Liver (tissue), 9 donors: ENCODE measurements around the gene RIT2. TPM values are rescaled to one million over a fixed set of nuclear protein-coding genes. Genes with fewer than 3 reads are reported as not detected.

Experiments used
- DNase-seq: peaks from one replicate; pipeline ENCODE4 v3.0.0-alpha.2; 2017; ENCODE audit warnings: low spot score
- H3K27ac ChIP-seq, 2 donors: one replicate each; pipeline ENCODE4 v1.7.0; 2013; ENCODE audit warnings: inconsistent platforms in 2 of 2, low read length in 2 of 2, control low read depth in 1 of 2, low read depth in 1 of 2, mild to moderate bottlenecking in 1 of 2
- H3K27me3 ChIP-seq, 4 donors: one replicate each; pipeline versions ENCODE4 v1.6.1 to v1.7.0; 2013; ENCODE audit warnings: low read length in 3 of 4, inconsistent platforms in 1 of 4, mild to moderate bottlenecking in 1 of 4, moderate library complexity in 1 of 4; ENCODE audit not compliant: control insufficient read depth in 4 of 4, insufficient read depth in 4 of 4
- H3K36me3 ChIP-seq, 4 donors: one replicate each; pipeline versions ENCODE4 v1.6.1 to v1.7.0; 2013; ENCODE audit warnings: low read length in 3 of 4, mild to moderate bottlenecking in 3 of 4, low read depth in 1 of 4, moderate library complexity in 1 of 4; ENCODE audit not compliant: control insufficient read depth in 4 of 4, insufficient read depth in 3 of 4
- H3K4me1 ChIP-seq, 4 donors: one replicate each; pipeline versions ENCODE4 v1.6.1 to v1.7.0; 2013; ENCODE audit warnings: low read length in 3 of 4, mild to moderate bottlenecking in 3 of 4, moderate library complexity in 1 of 4; ENCODE audit not compliant: control insufficient read depth in 4 of 4, insufficient read depth in 4 of 4
- H3K4me3 ChIP-seq, 3 donors: one replicate each; pipeline versions ENCODE4 v1.6.1 to v1.7.0; 2013; ENCODE audit warnings: low read length in 3 of 3, control low read depth in 1 of 3, low read depth in 1 of 3, mild to moderate bottlenecking in 1 of 3
- H3K9ac ChIP-seq, 2 donors: one replicate each; pipeline ENCODE4 v1.7.0; 2013; ENCODE audit warnings: low read length in 2 of 2, mild to moderate bottlenecking in 2 of 2, moderate library complexity in 2 of 2, control low read depth in 1 of 2, low read depth in 1 of 2
- H3K9me3 ChIP-seq, 4 donors: one replicate each; pipeline versions ENCODE4 v1.6.1 to v1.7.0; 2013; ENCODE audit warnings: low read length in 3 of 4; ENCODE audit not compliant: control insufficient read depth in 4 of 4
- ATF3 ChIP-seq: IDR thresholded peaks from 2 replicates; pipeline ENCODE4 v1.6.1; 2016; ENCODE audit warnings: antibody characterized with exemption
- CTCF ChIP-seq: fragments of 150-350 bp; IDR thresholded peaks from 2 replicates; pipeline ENCODE4 v1.5.1; 2017; ENCODE audit warnings: improper control_type of control experiment, low read depth, low read length; ENCODE audit not compliant: missing input control
- EGR1 ChIP-seq, 2 donors: IDR thresholded peaks; 2 replicates each; pipeline ENCODE4 v1.6.1; 2016 to 2018; ENCODE audit warnings: antibody characterized with exemption in 2 of 2, low read depth in 2 of 2
- FOXA1 ChIP-seq: IDR thresholded peaks from 2 replicates; pipeline ENCODE4 v1.6.1; 2016; ENCODE audit warnings: antibody characterized with exemption
- FOXA2 ChIP-seq: IDR thresholded peaks from 2 replicates; pipeline ENCODE4 v1.6.1; 2016; ENCODE audit warnings: antibody characterized with exemption
- GABPA ChIP-seq, 2 donors: IDR thresholded peaks in 1 of 2; conservative IDR thresholded peaks in 1 of 2; 2 replicates each; pipeline ENCODE4 v1.6.1; 2016; ENCODE audit warnings: antibody characterized with exemption in 2 of 2, mild to moderate bottlenecking in 1 of 2, moderate library complexity in 1 of 2
- HNF4A ChIP-seq, 2 donors: conservative IDR thresholded peaks; 2 replicates each; pipeline ENCODE4 v1.6.1; 2016; ENCODE audit warnings: antibody characterized with exemption in 2 of 2, mild to moderate bottlenecking in 2 of 2
- HNF4G ChIP-seq: IDR thresholded peaks from 2 replicates; pipeline ENCODE4 v1.6.1; 2016; ENCODE audit warnings: antibody characterized with exemption
- JUND ChIP-seq, 2 donors: IDR thresholded peaks; 2 replicates each; pipeline ENCODE4 v1.6.1; 2016; ENCODE audit warnings: antibody characterized with exemption in 2 of 2
- NR2F2 ChIP-seq: IDR thresholded peaks from 2 replicates; pipeline ENCODE4 v1.6.1; 2016; ENCODE audit warnings: antibody characterized with exemption
- RAD21 ChIP-seq, 2 donors: IDR thresholded peaks; 2 replicates each; pipeline ENCODE4 v1.6.1; 2016; ENCODE audit warnings: antibody characterized with exemption in 2 of 2, mild to moderate bottlenecking in 2 of 2
- RXRA ChIP-seq, 2 donors: IDR thresholded peaks; 2 replicates each; pipeline ENCODE4 v1.6.1; 2017 to 2018; ENCODE audit warnings: antibody characterized with exemption in 2 of 2, mild to moderate bottlenecking in 1 of 2
- SP1 ChIP-seq: IDR thresholded peaks from 2 replicates; pipeline ENCODE4 v1.6.1; 2018; ENCODE audit warnings: antibody characterized with exemption, mild to moderate bottlenecking
- TAF1 ChIP-seq: conservative IDR thresholded peaks from 2 replicates; pipeline ENCODE4 v1.6.1; 2016; ENCODE audit warnings: antibody characterized with exemption, mild to moderate bottlenecking
- YY1 ChIP-seq: IDR thresholded peaks from 2 replicates; pipeline ENCODE4 v1.6.1; 2016; ENCODE audit warnings: antibody characterized with exemption, mild to moderate bottlenecking
- ZBTB33 ChIP-seq: IDR thresholded peaks from 2 replicates; pipeline ENCODE4 v1.6.1; 2016; ENCODE audit warnings: antibody characterized with exemption
- WGBS: extraction: QIAGEN DNeasy Blood & Tissue Kit; methylation state at CpG from one replicate; pipeline ENCODE4 v1.1.7; 2013; 5-methylcytosine and 5-hydroxymethylcytosine counted together
- polyA plus RNA-seq, 2 donors: library from polyadenylated mRNA; stranded (reverse) in 1 of 2; unstranded in 1 of 2; fragments of 200-250 nt in 1 of 2; fragments of >200 nt in 1 of 2; fragmentation: Nextera tagmentation in 1 of 2; extraction: Ambion mirVana in 1 of 2; gene quantifications; one replicate each; pipeline versions ENCODE4 v1.2.1 to v1.2.3, GENCODE V29; 2013 to 2015
- total RNA-seq, 2 donors: library from RNA; depleted of rRNA; stranded (reverse); fragments of >200 nt; gene quantifications; one replicate each; pipeline ENCODE4 v1.2.3, GENCODE V29; 2014
- TF ChIP-seq, protein P1 (sequence below): IDR thresholded peaks from 2 replicates; pipeline ENCODE4 v1.6.1; 2016; ENCODE audit warnings: antibody characterized with exemption, mild to moderate bottlenecking
- TF ChIP-seq, protein P2 (sequence below): IDR thresholded peaks from 2 replicates; pipeline ENCODE4 v1.6.1; 2016; ENCODE audit warnings: antibody characterized with exemption
- donor health status: healthy.
- donor health status: healthy.
- donor health status: healthy.
- donor health status: healthy.
- donor health status: healthy.

Gene RIT2
- total and polyA plus RNA-seq, 4 donors: not detected

DNA sequence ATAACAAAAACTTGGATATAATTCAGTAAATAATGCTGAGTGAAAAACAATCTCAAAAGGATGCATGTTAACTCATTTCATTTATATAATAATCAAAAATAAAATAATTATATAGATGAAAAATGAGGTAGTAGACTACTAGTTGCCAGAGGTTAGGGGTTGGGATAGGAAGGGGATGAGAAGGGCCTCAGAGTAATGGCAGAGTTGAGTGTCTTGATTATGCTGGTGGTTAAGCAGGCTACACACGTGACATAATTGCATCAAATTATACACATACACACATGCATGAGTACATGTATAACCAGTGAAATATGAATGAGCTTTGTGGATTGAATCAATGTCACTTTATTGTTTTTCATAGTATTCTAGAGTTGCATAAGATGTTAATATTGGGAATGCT, 201.0 kb downstream of the RIT2 start (continued):
- TF ChIP-seq ZBTB33: no peak

GRCh38 chr18:42909095-42909494, 206.4 kb downstream of the RIT2 start:
- TF ChIP-seq NR2F2 (no peak), JUND (IDR thresholded peaks at IDR 0.05) (no peak), TAF1 (no peak), YY1 (no peak), SP1 (no peak), CTCF (no peak), GABPA (IDR thresholded peaks at IDR 0.05 in 1 of 2, conservative IDR thresholded peaks at IDR 0.05 in 1 of 2) (no peak), ZBTB33 (no peak), RAD21 (IDR thresholded peaks at IDR 0.05) (no peak), RXRA (IDR thresholded peaks at IDR 0.05) (no peak), HNF4A (conservative IDR thresholded peaks at IDR 0.05) (no peak), ATF3 (no peak), HNF4G (no peak), FOXA2 (no peak), FOXA1 (no peak), EGR1 (IDR thresholded peaks at IDR 0.05; ENCODE audit: low read depth in 2 of 2) (no peak)
- TF ChIP-seq, protein P1, sequence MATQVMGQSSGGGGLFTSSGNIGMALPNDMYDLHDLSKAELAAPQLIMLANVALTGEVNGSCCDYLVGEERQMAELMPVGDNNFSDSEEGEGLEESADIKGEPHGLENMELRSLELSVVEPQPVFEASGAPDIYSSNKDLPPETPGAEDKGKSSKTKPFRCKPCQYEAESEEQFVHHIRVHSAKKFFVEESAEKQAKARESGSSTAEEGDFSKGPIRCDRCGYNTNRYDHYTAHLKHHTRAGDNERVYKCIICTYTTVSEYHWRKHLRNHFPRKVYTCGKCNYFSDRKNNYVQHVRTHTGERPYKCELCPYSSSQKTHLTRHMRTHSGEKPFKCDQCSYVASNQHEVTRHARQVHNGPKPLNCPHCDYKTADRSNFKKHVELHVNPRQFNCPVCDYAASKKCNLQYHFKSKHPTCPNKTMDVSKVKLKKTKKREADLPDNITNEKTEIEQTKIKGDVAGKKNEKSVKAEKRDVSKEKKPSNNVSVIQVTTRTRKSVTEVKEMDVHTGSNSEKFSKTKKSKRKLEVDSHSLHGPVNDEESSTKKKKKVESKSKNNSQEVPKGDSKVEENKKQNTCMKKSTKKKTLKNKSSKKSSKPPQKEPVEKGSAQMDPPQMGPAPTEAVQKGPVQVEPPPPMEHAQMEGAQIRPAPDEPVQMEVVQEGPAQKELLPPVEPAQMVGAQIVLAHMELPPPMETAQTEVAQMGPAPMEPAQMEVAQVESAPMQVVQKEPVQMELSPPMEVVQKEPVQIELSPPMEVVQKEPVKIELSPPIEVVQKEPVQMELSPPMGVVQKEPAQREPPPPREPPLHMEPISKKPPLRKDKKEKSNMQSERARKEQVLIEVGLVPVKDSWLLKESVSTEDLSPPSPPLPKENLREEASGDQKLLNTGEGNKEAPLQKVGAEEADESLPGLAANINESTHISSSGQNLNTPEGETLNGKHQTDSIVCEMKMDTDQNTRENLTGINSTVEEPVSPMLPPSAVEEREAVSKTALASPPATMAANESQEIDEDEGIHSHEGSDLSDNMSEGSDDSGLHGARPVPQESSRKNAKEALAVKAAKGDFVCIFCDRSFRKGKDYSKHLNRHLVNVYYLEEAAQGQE: no peak
- TF ChIP-seq, protein P2, sequence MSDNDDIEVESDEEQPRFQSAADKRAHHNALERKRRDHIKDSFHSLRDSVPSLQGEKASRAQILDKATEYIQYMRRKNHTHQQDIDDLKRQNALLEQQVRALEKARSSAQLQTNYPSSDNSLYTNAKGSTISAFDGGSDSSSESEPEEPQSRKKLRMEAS: no peak
- H3K27me3 ChIP-seq: no peaks in the 10 kb centered on the region
- H3K9ac ChIP-seq: no peak overlapping the region
- DNase-seq: no peak
- no peaks in the 10 kb centered on the region for H3K36me3 ChIP-seq
- H3K4me1 ChIP-seq: no peaks in the 10 kb centered on the region
- no peak overlapping the region for H3K4me3 ChIP-seq
- WGBS: 77% methylated on average over 3 of the region's 3 CpGs
- H3K27ac ChIP-seq: no peak overlapping the region
- no peaks in the 10 kb centered on the region for H3K9me3 ChIP-seq
